Liver (tissue), 9 donors: ENCODE data around the gene PDGFD. TPM values are rescaled to one million over a fixed set of nuclear protein-coding genes. Genes with fewer than 3 reads are reported as not detected.

Source experiments
- DNase-seq: peaks from one replicate; pipeline ENCODE4 v3.0.0-alpha.2; 2017; ENCODE audit warnings: low spot score
- H3K27ac ChIP-seq, 2 donors: one replicate each; pipeline ENCODE4 v1.7.0; 2013; ENCODE audit warnings: inconsistent platforms in 2 of 2, low read length in 2 of 2, control low read depth in 1 of 2, low read depth in 1 of 2, mild to moderate bottlenecking in 1 of 2
- H3K27me3 ChIP-seq, 4 donors: one replicate each; pipeline versions ENCODE4 v1.6.1 to v1.7.0; 2013; ENCODE audit warnings: low read length in 3 of 4, inconsistent platforms in 1 of 4, mild to moderate bottlenecking in 1 of 4, moderate library complexity in 1 of 4; ENCODE audit not compliant: control insufficient read depth in 4 of 4, insufficient read depth in 4 of 4
- H3K36me3 ChIP-seq, 4 donors: one replicate each; pipeline versions ENCODE4 v1.6.1 to v1.7.0; 2013; ENCODE audit warnings: low read length in 3 of 4, mild to moderate bottlenecking in 3 of 4, low read depth in 1 of 4, moderate library complexity in 1 of 4; ENCODE audit not compliant: control insufficient read depth in 4 of 4, insufficient read depth in 3 of 4
- H3K4me1 ChIP-seq, 4 donors: one replicate each; pipeline versions ENCODE4 v1.6.1 to v1.7.0; 2013; ENCODE audit warnings: low read length in 3 of 4, mild to moderate bottlenecking in 3 of 4, moderate library complexity in 1 of 4; ENCODE audit not compliant: control insufficient read depth in 4 of 4, insufficient read depth in 4 of 4
- H3K4me3 ChIP-seq, 3 donors: one replicate each; pipeline versions ENCODE4 v1.6.1 to v1.7.0; 2013; ENCODE audit warnings: low read length in 3 of 3, control low read depth in 1 of 3, low read depth in 1 of 3, mild to moderate bottlenecking in 1 of 3
- H3K9ac ChIP-seq, 2 donors: one replicate each; pipeline ENCODE4 v1.7.0; 2013; ENCODE audit warnings: low read length in 2 of 2, mild to moderate bottlenecking in 2 of 2, moderate library complexity in 2 of 2, control low read depth in 1 of 2, low read depth in 1 of 2
- H3K9me3 ChIP-seq, 4 donors: one replicate each; pipeline versions ENCODE4 v1.6.1 to v1.7.0; 2013; ENCODE audit warnings: low read length in 3 of 4; ENCODE audit not compliant: control insufficient read depth in 4 of 4
- EGR1 ChIP-seq, 2 donors: IDR thresholded peaks; 2 replicates each; pipeline ENCODE4 v1.6.1; 2016 to 2018; ENCODE audit warnings: antibody characterized with exemption in 2 of 2, low read depth in 2 of 2
- FOXA1 ChIP-seq: IDR thresholded peaks from 2 replicates; pipeline ENCODE4 v1.6.1; 2016; ENCODE audit warnings: antibody characterized with exemption
- FOXA2 ChIP-seq: IDR thresholded peaks from 2 replicates; pipeline ENCODE4 v1.6.1; 2016; ENCODE audit warnings: antibody characterized with exemption
- GABPA ChIP-seq, 2 donors: IDR thresholded peaks in 1 of 2; conservative IDR thresholded peaks in 1 of 2; 2 replicates each; pipeline ENCODE4 v1.6.1; 2016; ENCODE audit warnings: antibody characterized with exemption in 2 of 2, mild to moderate bottlenecking in 1 of 2, moderate library complexity in 1 of 2
- HNF4A ChIP-seq, 2 donors: conservative IDR thresholded peaks; 2 replicates each; pipeline ENCODE4 v1.6.1; 2016; ENCODE audit warnings: antibody characterized with exemption in 2 of 2, mild to moderate bottlenecking in 2 of 2
- HNF4G ChIP-seq: IDR thresholded peaks from 2 replicates; pipeline ENCODE4 v1.6.1; 2016; ENCODE audit warnings: antibody characterized with exemption
- JUND ChIP-seq, 2 donors: IDR thresholded peaks; 2 replicates each; pipeline ENCODE4 v1.6.1; 2016; ENCODE audit warnings: antibody characterized with exemption in 2 of 2
- RAD21 ChIP-seq, 2 donors: IDR thresholded peaks; 2 replicates each; pipeline ENCODE4 v1.6.1; 2016; ENCODE audit warnings: antibody characterized with exemption in 2 of 2, mild to moderate bottlenecking in 2 of 2
- REST ChIP-seq: IDR thresholded peaks from 2 replicates; pipeline ENCODE4 v1.6.1; 2016; ENCODE audit warnings: antibody characterized with exemption, mild to moderate bottlenecking
- SP1 ChIP-seq: IDR thresholded peaks from 2 replicates; pipeline ENCODE4 v1.6.1; 2018; ENCODE audit warnings: antibody characterized with exemption, mild to moderate bottlenecking
- YY1 ChIP-seq: IDR thresholded peaks from 2 replicates; pipeline ENCODE4 v1.6.1; 2016; ENCODE audit warnings: antibody characterized with exemption, mild to moderate bottlenecking
- WGBS: extraction: QIAGEN DNeasy Blood & Tissue Kit; methylation state at CpG from one replicate; pipeline ENCODE4 v1.1.7; 2013; 5-methylcytosine and 5-hydroxymethylcytosine counted together
- polyA plus RNA-seq, 2 donors: library from polyadenylated mRNA; stranded (reverse) in 1 of 2; unstranded in 1 of 2; fragments of 200-250 nt in 1 of 2; fragments of >200 nt in 1 of 2; fragmentation: Nextera tagmentation in 1 of 2; extraction: Ambion mirVana in 1 of 2; gene quantifications; one replicate each; pipeline versions ENCODE4 v1.2.1 to v1.2.3, GENCODE V29; 2013 to 2015
- total RNA-seq, 2 donors: library from RNA; depleted of rRNA; stranded (reverse); fragments of >200 nt; gene quantifications; one replicate each; pipeline ENCODE4 v1.2.3, GENCODE V29; 2014
- TF ChIP-seq, protein P1 (sequence below): fragments of 150-350 bp; IDR thresholded peaks from 2 replicates; pipeline ENCODE4 v1.5.1; 2017; ENCODE audit warnings: improper control_type of control experiment, low read depth, low read length; ENCODE audit not compliant: missing input control
- TF ChIP-seq, protein P2 (sequence below): IDR thresholded peaks from 2 replicates; pipeline ENCODE4 v1.6.1; 2016; ENCODE audit warnings: antibody characterized with exemption
- donor health status: healthy.
- donor health status: healthy.
- donor health status: healthy.
- donor health status: healthy.
- donor health status: healthy.

PDGFD gene
- total and polyA plus RNA-seq, 4 donors = 1.0 to 3.3 (median 2.1) TPM

- TF ChIP-seq REST (no peak), GABPA (IDR thresholded peaks at IDR 0.05 in 1 of 2, conservative IDR thresholded peaks at IDR 0.05 in 1 of 2) (no peak), HNF4G (no peak), FOXA1 (no peak), RAD21 (IDR thresholded peaks at IDR 0.05) (no peak), JUND (IDR thresholded peaks at IDR 0.05) (no peak), YY1 (no peak), EGR1 (IDR thresholded peaks at IDR 0.05; ENCODE audit: low read depth in 2 of 2) (no peak)
Measured at GRCh38 chr11:103883291-103883690, 280.7 kb downstream of the PDGFD start (continued).

- H3K4me1 ChIP-seq = no peaks in the 10 kb centered on the region
- no peaks in the 10 kb centered on the region for H3K36me3 ChIP-seq
- no peak overlapping the region for H3K9ac ChIP-seq
- no peak for TF ChIP-seq HNF4A (conservative IDR thresholded peaks at IDR 0.05)
- TF ChIP-seq JUND (IDR thresholded peaks at IDR 0.05) = no peak
- no peak for TF ChIP-seq FOXA2
- no peak for TF ChIP-seq REST
- no peak for TF ChIP-seq SP1
- no peak for TF ChIP-seq YY1
- no peak for TF ChIP-seq RAD21 (IDR thresholded peaks at IDR 0.05)
- TF ChIP-seq, protein P1, sequence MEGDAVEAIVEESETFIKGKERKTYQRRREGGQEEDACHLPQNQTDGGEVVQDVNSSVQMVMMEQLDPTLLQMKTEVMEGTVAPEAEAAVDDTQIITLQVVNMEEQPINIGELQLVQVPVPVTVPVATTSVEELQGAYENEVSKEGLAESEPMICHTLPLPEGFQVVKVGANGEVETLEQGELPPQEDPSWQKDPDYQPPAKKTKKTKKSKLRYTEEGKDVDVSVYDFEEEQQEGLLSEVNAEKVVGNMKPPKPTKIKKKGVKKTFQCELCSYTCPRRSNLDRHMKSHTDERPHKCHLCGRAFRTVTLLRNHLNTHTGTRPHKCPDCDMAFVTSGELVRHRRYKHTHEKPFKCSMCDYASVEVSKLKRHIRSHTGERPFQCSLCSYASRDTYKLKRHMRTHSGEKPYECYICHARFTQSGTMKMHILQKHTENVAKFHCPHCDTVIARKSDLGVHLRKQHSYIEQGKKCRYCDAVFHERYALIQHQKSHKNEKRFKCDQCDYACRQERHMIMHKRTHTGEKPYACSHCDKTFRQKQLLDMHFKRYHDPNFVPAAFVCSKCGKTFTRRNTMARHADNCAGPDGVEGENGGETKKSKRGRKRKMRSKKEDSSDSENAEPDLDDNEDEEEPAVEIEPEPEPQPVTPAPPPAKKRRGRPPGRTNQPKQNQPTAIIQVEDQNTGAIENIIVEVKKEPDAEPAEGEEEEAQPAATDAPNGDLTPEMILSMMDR = no peak
- TF ChIP-seq, protein P2, sequence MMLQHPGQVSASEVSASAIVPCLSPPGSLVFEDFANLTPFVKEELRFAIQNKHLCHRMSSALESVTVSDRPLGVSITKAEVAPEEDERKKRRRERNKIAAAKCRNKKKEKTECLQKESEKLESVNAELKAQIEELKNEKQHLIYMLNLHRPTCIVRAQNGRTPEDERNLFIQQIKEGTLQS = no peak
- WGBS = 68% methylated on average over 1 of the region's 1 CpG
- DNase-seq = no peak
- H3K4me3 ChIP-seq = no peak overlapping the region
- H3K27me3 ChIP-seq = no peaks in the 10 kb centered on the region
- H3K9me3 ChIP-seq = peaks cover 0 to 2% (median 0%) of the 10 kb centered on the region in 4 donors
- no peak overlapping the region for H3K27ac ChIP-seq
Measured at GRCh38 chr11:103881584-103881983, 282.4 kb downstream of the PDGFD start.
